B cell (primary cell): ENCODE measurements around the gene CDRT4.

Source experiments
- EZH2 ChIP-seq: IDR thresholded peaks from 2 replicates; pipeline ENCODE4 v1.6.1; 2012; ENCODE audit warnings: borderline replicate concordance, low read depth, mild to moderate bottlenecking, moderate library complexity, low read length; ENCODE audit not compliant: insufficient read depth, poor library complexity, severe bottlenecking
- TF ChIP-seq, protein P1 (sequence below): fragments of 200-600 bp; IDR thresholded peaks from one replicate; pipeline ENCODE4 v1.8.0; 2022; ENCODE audit warnings: antibody characterized with exemption, mild to moderate bottlenecking

DNA sequence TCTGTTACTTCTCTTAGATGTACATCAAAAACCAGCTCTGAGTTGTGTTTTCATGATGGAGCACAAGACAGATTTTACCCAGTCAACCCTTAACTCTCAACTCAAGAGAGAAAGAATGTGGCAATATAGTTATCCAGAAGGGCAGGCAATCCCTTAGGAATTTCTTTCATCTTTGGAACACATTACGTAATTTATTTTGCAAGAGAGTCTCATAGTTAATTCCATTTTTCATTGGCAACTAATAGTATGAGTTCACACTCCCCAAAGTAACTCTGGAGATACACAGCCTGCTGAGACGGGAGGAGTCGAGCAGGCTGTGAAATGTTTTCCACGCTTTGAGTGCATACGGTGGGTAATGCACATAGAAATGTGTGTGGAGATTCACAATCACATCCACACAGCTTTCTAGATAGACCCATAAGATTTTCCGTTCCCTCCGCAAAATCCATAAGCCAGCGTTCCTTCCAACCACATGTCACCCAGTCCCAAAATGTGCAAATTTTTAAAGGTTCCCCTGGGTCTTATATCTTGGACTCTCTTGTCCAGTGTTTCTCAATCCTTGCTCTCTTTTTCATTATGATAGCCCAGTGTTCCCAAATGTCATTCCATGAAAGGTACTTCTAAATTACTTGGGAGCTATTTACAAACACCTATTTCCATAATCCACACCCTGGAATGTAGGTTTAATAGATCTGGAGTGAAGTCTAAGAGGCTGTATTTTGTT is 8.4 kb upstream of the CDRT4 start:
- TF ChIP-seq, protein P1, sequence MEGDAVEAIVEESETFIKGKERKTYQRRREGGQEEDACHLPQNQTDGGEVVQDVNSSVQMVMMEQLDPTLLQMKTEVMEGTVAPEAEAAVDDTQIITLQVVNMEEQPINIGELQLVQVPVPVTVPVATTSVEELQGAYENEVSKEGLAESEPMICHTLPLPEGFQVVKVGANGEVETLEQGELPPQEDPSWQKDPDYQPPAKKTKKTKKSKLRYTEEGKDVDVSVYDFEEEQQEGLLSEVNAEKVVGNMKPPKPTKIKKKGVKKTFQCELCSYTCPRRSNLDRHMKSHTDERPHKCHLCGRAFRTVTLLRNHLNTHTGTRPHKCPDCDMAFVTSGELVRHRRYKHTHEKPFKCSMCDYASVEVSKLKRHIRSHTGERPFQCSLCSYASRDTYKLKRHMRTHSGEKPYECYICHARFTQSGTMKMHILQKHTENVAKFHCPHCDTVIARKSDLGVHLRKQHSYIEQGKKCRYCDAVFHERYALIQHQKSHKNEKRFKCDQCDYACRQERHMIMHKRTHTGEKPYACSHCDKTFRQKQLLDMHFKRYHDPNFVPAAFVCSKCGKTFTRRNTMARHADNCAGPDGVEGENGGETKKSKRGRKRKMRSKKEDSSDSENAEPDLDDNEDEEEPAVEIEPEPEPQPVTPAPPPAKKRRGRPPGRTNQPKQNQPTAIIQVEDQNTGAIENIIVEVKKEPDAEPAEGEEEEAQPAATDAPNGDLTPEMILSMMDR: no peak
- no peak for TF ChIP-seq EZH2
